Trophoblast cell (in vitro differentiated cells and primary cell): ENCODE data around the gene CACNA2D1.

ENCODE experiments used
- DNase-seq, 2 donors: peaks; one replicate each; pipeline ENCODE4 v3.0.0-alpha.2; 2016
- H2AFZ ChIP-seq: 2 replicates; pipeline ENCODE4 v1.6.1; 2013; ENCODE audit warnings: low read length, moderate library complexity, mild to moderate bottlenecking; ENCODE audit not compliant: insufficient read depth, poor library complexity
- H2AK5ac ChIP-seq: 2 replicates; pipeline ENCODE4 v1.6.1; 2013; ENCODE audit warnings: mild to moderate bottlenecking, low read length
- H2BK120ac ChIP-seq: 2 replicates; pipeline ENCODE4 v1.6.1; 2013; ENCODE audit warnings: low read length, mild to moderate bottlenecking, moderate library complexity; ENCODE audit not compliant: insufficient read depth, poor library complexity
- H2BK12ac ChIP-seq: 2 replicates; pipeline ENCODE4 v1.6.1; 2013; ENCODE audit warnings: mild to moderate bottlenecking, low read length, moderate library complexity
- H2BK5ac ChIP-seq: 2 replicates; pipeline ENCODE4 v1.6.1; 2013; ENCODE audit warnings: low read length, low read depth, moderate library complexity, mild to moderate bottlenecking; ENCODE audit not compliant: poor library complexity
- H3K14ac ChIP-seq: 2 replicates; pipeline ENCODE4 v1.6.1; 2013; ENCODE audit warnings: mild to moderate bottlenecking, low read length
- H3K18ac ChIP-seq: 2 replicates; pipeline ENCODE4 v1.6.1; 2013; ENCODE audit warnings: mild to moderate bottlenecking, low read length
- H3K23ac ChIP-seq: 2 replicates; pipeline ENCODE4 v1.6.1; 2013; ENCODE audit warnings: low read length
- H3K27ac ChIP-seq: 2 replicates; pipeline ENCODE4 v1.5.1; 2013; ENCODE audit warnings: low read depth, mild to moderate bottlenecking, inconsistent platforms, low read length, moderate library complexity
- H3K27me3 ChIP-seq: 2 replicates; pipeline ENCODE4 v1.6.1; 2013; ENCODE audit warnings: inconsistent platforms, mild to moderate bottlenecking, low read length, moderate library complexity; ENCODE audit not compliant: insufficient read depth
- H3K36me3 ChIP-seq, 2 experiments: 1 replicate in 1 of 2; 2 replicates in 1 of 2; pipeline ENCODE4 v1.6.1; 2013; ENCODE audit warnings: low read length in 2 of 2, mild to moderate bottlenecking in 2 of 2, moderate library complexity in 1 of 2; ENCODE audit not compliant: insufficient read depth in 2 of 2, control insufficient read depth in 1 of 2
- H3K4ac ChIP-seq: 2 replicates; pipeline ENCODE4 v1.6.1; 2013; ENCODE audit warnings: low read depth, mild to moderate bottlenecking, low read length, moderate library complexity
- H3K4me1 ChIP-seq, 2 experiments: 1 replicate in 1 of 2; 2 replicates in 1 of 2; pipeline ENCODE4 v1.6.1; 2013; ENCODE audit warnings: low read length in 2 of 2, mild to moderate bottlenecking in 2 of 2, moderate library complexity in 1 of 2; ENCODE audit not compliant: insufficient read depth in 2 of 2, control insufficient read depth in 1 of 2
- H3K4me2 ChIP-seq: 2 replicates; pipeline ENCODE4 v1.6.1; 2013; ENCODE audit warnings: inconsistent platforms, mild to moderate bottlenecking, low read length, moderate library complexity
- H3K4me3 ChIP-seq: 2 replicates; pipeline ENCODE4 v1.5.1; 2013; ENCODE audit warnings: mild to moderate bottlenecking, low read depth, low read length, inconsistent platforms
- H3K79me1 ChIP-seq: one replicate; pipeline ENCODE4 v1.6.1; 2013; ENCODE audit warnings: low read length
- H3K79me2 ChIP-seq: 2 replicates; pipeline ENCODE4 v1.6.1; 2013; ENCODE audit warnings: low read length, mild to moderate bottlenecking; ENCODE audit not compliant: control insufficient read depth, insufficient read depth, poor library complexity
- H3K9ac ChIP-seq: 2 replicates; pipeline ENCODE4 v1.6.1; 2013; ENCODE audit warnings: mild to moderate bottlenecking, low read length
- H3K9me3 ChIP-seq: 2 replicates; pipeline ENCODE4 v1.6.1; 2013; ENCODE audit warnings: low read depth, mild to moderate bottlenecking, control low read depth, inconsistent platforms, low read length; ENCODE audit not compliant: insufficient read depth
- H4K12ac ChIP-seq: 2 replicates; pipeline ENCODE4 v1.6.1; 2013; ENCODE audit warnings: low read depth, mild to moderate bottlenecking, low read length, moderate library complexity
- H4K8ac ChIP-seq: 2 replicates; pipeline ENCODE4 v1.6.1; 2013; ENCODE audit warnings: low read depth, mild to moderate bottlenecking, low read length, moderate library complexity
- H4K91ac ChIP-seq: one replicate; pipeline ENCODE4 v1.6.1; 2013; ENCODE audit warnings: low read depth, mild to moderate bottlenecking, low read length, moderate library complexity
- WGBS: extraction: QIAGEN DNeasy Blood & Tissue Kit; methylation state at CpG from one replicate; pipeline ENCODE4 v1.1.7; 2013; ENCODE audit warnings: missing lambda C conversion rate; ENCODE audit not compliant: insufficient read length, insufficient coverage; ENCODE audit errors: extremely low coverage; 5-methylcytosine and 5-hydroxymethylcytosine counted together

The CACNA2D1 gene

DNA sequence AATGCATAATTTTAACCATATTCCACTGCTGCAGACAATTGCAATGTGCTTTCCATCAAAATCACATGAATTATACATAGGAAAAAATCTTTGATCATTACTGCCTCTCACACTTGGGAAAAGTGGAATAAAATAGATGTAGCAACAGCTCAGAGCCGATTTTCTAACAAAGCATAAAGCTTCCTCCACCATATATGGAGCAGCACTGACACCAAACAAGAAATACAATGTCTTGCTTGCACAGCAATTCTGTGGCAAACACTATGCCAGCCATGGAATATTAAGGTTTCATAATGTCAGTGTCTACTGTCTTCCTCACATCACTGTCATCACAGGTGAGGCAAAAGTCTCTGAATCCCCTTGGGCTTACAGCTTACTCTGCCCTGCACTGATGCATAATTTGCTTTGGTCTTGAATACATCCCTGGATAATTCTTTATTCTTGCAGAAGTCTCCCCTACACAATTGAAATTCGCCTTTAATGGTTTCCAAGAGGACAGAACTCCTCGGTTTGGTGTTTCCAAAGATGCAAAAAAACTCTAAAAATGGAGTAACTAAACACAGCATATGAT is 198.5 kb downstream of the CACNA2D1 start:
- no peak overlapping the region for H4K12ac ChIP-seq
- H3K18ac ChIP-seq = no peak overlapping the region
- no peak overlapping the region for H3K4ac ChIP-seq
- no peaks in the 10 kb centered on the region for H3K79me1 ChIP-seq
- no peak overlapping the region for H2BK5ac ChIP-seq
- no CpG with 5 or more reads among the region's 3 CpGs for WGBS
- no peak for DNase-seq
- no peaks in the 10 kb centered on the region for H3K9me3 ChIP-seq
- H3K4me2 ChIP-seq = no peak overlapping the region
- H3K4me3 ChIP-seq = no peak overlapping the region
- no peak overlapping the region for H2AK5ac ChIP-seq
- H2BK120ac ChIP-seq = no peak overlapping the region
- H3K9ac ChIP-seq = no peak overlapping the region
- H2BK12ac ChIP-seq = no peak overlapping the region
- H4K8ac ChIP-seq = no peak overlapping the region
- H3K27ac ChIP-seq = no peak overlapping the region
- H3K23ac ChIP-seq = no peak overlapping the region
- H3K4me1 ChIP-seq = no peaks in the 10 kb centered on the region
- no peaks in the 10 kb centered on the region for H3K79me2 ChIP-seq
- no peak overlapping the region for H3K14ac ChIP-seq
- H3K36me3 ChIP-seq = no peaks in the 10 kb centered on the region
- H3K27me3 ChIP-seq = no peaks in the 10 kb centered on the region
- H2AFZ ChIP-seq = no peak overlapping the region
- no peak overlapping the region for H4K91ac ChIP-seq

DNA sequence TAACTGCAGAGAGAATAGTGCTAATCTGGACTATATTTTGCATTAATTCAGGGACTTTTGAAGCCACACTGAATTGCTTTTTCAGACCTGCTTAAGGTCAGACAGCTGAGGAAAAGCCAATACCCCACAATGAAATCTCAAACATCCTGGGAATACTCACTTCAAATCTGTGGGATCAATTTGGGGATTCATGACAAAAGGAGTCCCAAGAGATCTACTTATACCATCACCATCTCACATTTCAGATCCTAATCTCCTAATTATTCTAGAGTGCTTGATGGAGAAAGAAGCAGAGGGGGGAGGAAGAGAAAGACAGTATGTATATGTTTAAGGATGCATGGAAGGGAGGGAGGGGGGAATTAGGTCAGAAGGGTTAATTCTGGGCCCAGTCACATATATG is 202.2 kb downstream of the CACNA2D1 start:
- Histone ChIP-seq H3K36me3 (no peaks in the 10 kb centered on the region), H4K8ac (no peak overlapping the region), H2BK120ac (no peak overlapping the region), H2BK5ac (no peak overlapping the region), H3K23ac (no peak overlapping the region), H4K12ac (no peak overlapping the region), H3K9ac (no peak overlapping the region), H2AFZ (no peak overlapping the region), H3K4me2 (no peak overlapping the region), H3K9me3 (no peaks in the 10 kb centered on the region), H3K4me3 (no peak overlapping the region), H2BK12ac (no peak overlapping the region), H3K27me3 (no peaks in the 10 kb centered on the region), H3K14ac (no peak overlapping the region), H3K18ac (no peak overlapping the region), H3K27ac (no peak overlapping the region), H3K79me1 (no peaks in the 10 kb centered on the region), H3K4me1 (no peaks in the 10 kb centered on the region), H4K91ac (no peak overlapping the region), H3K79me2 (no peaks in the 10 kb centered on the region), H2AK5ac (no peak overlapping the region), H3K4ac (no peak overlapping the region)
- no peak for DNase-seq

DNA sequence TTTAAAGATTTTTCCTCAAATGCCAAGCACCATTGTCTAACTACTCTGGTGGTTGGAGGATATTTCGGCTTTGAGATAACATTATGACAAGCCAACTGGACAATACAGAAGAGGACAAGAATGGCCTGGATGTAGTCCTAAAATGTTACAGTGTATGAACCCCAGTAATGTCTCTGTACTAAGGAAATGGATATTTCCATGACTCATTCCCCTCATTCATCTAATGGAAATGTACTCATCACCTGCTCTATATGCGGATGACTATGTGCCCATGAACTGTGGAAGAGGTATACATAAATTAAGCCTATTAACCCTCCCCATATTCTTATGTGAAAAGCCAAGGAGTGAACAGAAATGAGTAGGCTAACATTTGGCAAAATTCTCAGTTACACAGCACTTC is 207.9 kb downstream of the CACNA2D1 start:
- H3K18ac ChIP-seq = no peak overlapping the region
- no peak overlapping the region for H2AK5ac ChIP-seq
- no peaks in the 10 kb centered on the region for H3K79me1 ChIP-seq
- H3K4me3 ChIP-seq = no peak overlapping the region
- H2BK120ac ChIP-seq = no peak overlapping the region
- no CpG with 5 or more reads among the region's 2 CpGs for WGBS
- no peak overlapping the region for H4K12ac ChIP-seq
- H2BK12ac ChIP-seq = no peak overlapping the region
- H3K23ac ChIP-seq = no peak overlapping the region
- no peak overlapping the region for H3K14ac ChIP-seq
- no peaks in the 10 kb centered on the region for H3K9me3 ChIP-seq
- H3K36me3 ChIP-seq = no peaks in the 10 kb centered on the region
- no peak overlapping the region for H4K8ac ChIP-seq
- H3K4ac ChIP-seq = no peak overlapping the region
- H3K9ac ChIP-seq = no peak overlapping the region
- H4K91ac ChIP-seq = no peak overlapping the region
- DNase-seq = no peak
- no peaks in the 10 kb centered on the region for H3K79me2 ChIP-seq
- no peaks in the 10 kb centered on the region for H3K4me1 ChIP-seq
- H3K4me2 ChIP-seq = no peak overlapping the region
- H2BK5ac ChIP-seq = no peak overlapping the region
- H3K27me3 ChIP-seq = no peaks in the 10 kb centered on the region
- H3K27ac ChIP-seq = no peak overlapping the region
- no peak overlapping the region for H2AFZ ChIP-seq

GRCh38 chr7:82234457-82235049 is 209.0 kb downstream of the CACNA2D1 start:
- Histone ChIP-seq H3K36me3 (no peaks in the 10 kb centered on the region), H2AK5ac (no peak overlapping the region), H3K4me2 (no peak overlapping the region), H3K14ac (no peak overlapping the region), H3K9me3 (no peaks in the 10 kb centered on the region), H3K4me3 (no peak overlapping the region), H3K4me1 (no peaks in the 10 kb centered on the region), H3K27me3 (no peaks in the 10 kb centered on the region), H3K79me2 (no peaks in the 10 kb centered on the region), H2BK120ac (no peak overlapping the region), H4K91ac (no peak overlapping the region), H3K23ac (no peak overlapping the region), H2BK5ac (no peak overlapping the region), H3K79me1 (no peaks in the 10 kb centered on the region), H4K8ac (no peak overlapping the region), H2AFZ (no peak overlapping the region), H3K18ac (no peak overlapping the region), H4K12ac (no peak overlapping the region), H3K9ac (no peak overlapping the region), H3K27ac (no peak overlapping the region), H3K4ac (no peak overlapping the region), H2BK12ac (no peak overlapping the region)
- peak in 1 of 2 donors; percentile 55 for DNase-seq
- no CpG with 5 or more reads among the region's 4 CpGs for WGBS
